PC-3 (cell line): ENCODE measurements around the gene BTAF1. TPM values are rescaled to one million over a fixed set of nuclear protein-coding genes. Genes with fewer than 3 reads are reported as not detected.

ENCODE experiments used
- ATAC-seq: fragments of 200-7000 bp; cut with Tn5 transposase; 2 replicates; pipeline ENCODE4 v1.9.1; 2020; ENCODE audit warnings: mild to moderate bottlenecking, moderate library complexity
- BruUV-seq: library from RNA; stranded (reverse); fragments of 400-500 nt; replicated peaks from 2 replicates; lab custom pipeline; 2021; lab: Mats Ljungman, UMichigan
- CTCF ChIA-PET: fragments of 300-600 bp; sonication (Branson Sonifier 250); formaldehyde crosslinking; loops from one replicate; lab custom pipeline; 2022; ENCODE audit warnings: antibody characterized with exemption; lab: Charles Lee
- POLR2A ChIA-PET: fragments of 300-600 bp; sonication (Branson Sonifier 250); formaldehyde crosslinking; loops from one replicate; lab custom pipeline; 2022; ENCODE audit warnings: antibody characterized with exemption; ENCODE audit not compliant: unreplicated experiment; lab: Charles Lee
- DNase-seq: peaks from one replicate; pipeline ENCODE4 v3.0.0-alpha.2; 2015
- H2AFZ ChIP-seq: fragments of 300-600 bp; sonication (generic); 2 replicates; pipeline ENCODE4 v1.6.0; 2016; ENCODE audit warnings: antibody characterized with exemption, low read length
- H3F3A ChIP-seq: fragments of 300-600 bp; sonication (generic); one replicate; pipeline ENCODE4 v1.6.0; 2017; ENCODE audit warnings: antibody characterized with exemption, low read length, control low read depth, mild to moderate bottlenecking; ENCODE audit not compliant: unreplicated experiment
- H3K27ac ChIP-seq: fragments of 300-600 bp; sonication (generic); 2 replicates; pipeline ENCODE4 v1.5.1; 2016; ENCODE audit warnings: mild to moderate bottlenecking, low read length
- H3K27me3 ChIP-seq: fragments of 300-600 bp; sonication (generic); 2 replicates; pipeline ENCODE4 v1.6.1; 2016; ENCODE audit warnings: low read length, mixed read lengths
- H3K36me3 ChIP-seq: fragments of 300-600 bp; sonication (generic); 2 replicates; pipeline ENCODE4 v1.6.1; 2016; ENCODE audit warnings: low read depth, mixed run types, low read length, mixed read lengths
- H3K4me1 ChIP-seq: fragments of 300-600 bp; sonication (generic); 2 replicates; pipeline ENCODE4 v1.5.1; 2016; ENCODE audit warnings: low read length; ENCODE audit not compliant: insufficient read depth
- H3K4me2 ChIP-seq: fragments of 300-600 bp; sonication (generic); 2 replicates; pipeline ENCODE4 v1.6.0; 2016; ENCODE audit warnings: low read length
- H3K4me3 ChIP-seq: fragments of 300-600 bp; sonication (generic); 2 replicates; pipeline ENCODE4 v1.5.1; 2016; ENCODE audit warnings: mild to moderate bottlenecking, low read length, mixed read lengths
- H3K79me2 ChIP-seq: fragments of 300-600 bp; sonication (generic); 2 replicates; pipeline ENCODE4 v1.6.1; 2017; ENCODE audit warnings: low read length, mixed read lengths
- H3K9ac ChIP-seq: fragments of 300-600 bp; sonication (generic); 2 replicates; pipeline ENCODE4 v1.6.0; 2016; ENCODE audit warnings: mild to moderate bottlenecking, low read length
- H3K9me2 ChIP-seq: fragments of 300-600 bp; sonication (generic); replicated peaks from 2 replicates; pipeline ENCODE4 v1.6.1; 2016; ENCODE audit warnings: mixed run types, low read length, mixed read lengths
- H3K9me3 ChIP-seq: fragments of 300-600 bp; sonication (generic); 2 replicates; pipeline ENCODE4 v1.6.1; 2016; ENCODE audit warnings: low read length, mixed read lengths
- H4K20me1 ChIP-seq: fragments of 300-600 bp; sonication (generic); 2 replicates; pipeline ENCODE4 v1.6.1; 2016; ENCODE audit warnings: low read length, mixed read lengths
- EZH2 ChIP-seq: fragments of 300-600 bp; sonication (generic); IDR thresholded peaks from one replicate; pipeline ENCODE4 v1.6.1; 2017; ENCODE audit warnings: antibody characterized with exemption, mild to moderate bottlenecking, low read length; ENCODE audit not compliant: unreplicated experiment
- EZH2phosphoT487 ChIP-seq: fragments of 300-600 bp; sonication (generic); IDR thresholded peaks from 2 replicates; pipeline ENCODE4 v1.6.1; 2018; ENCODE audit warnings: mild to moderate bottlenecking, antibody characterized with exemption, low read length, borderline replicate concordance
- intact Hi-C: fragments of 100-400 bp; cut with micrococcal nuclease; formaldehyde crosslinking; loops from 2 replicates; pipeline ENCODE4 v1.9.0; 2023
- total RNA-seq: library from RNA; depleted of rRNA; stranded (reverse); fragments of >200 nt; gene quantifications from 2 replicates; pipeline ENCODE4 v1.2.3, GENCODE V29; 2014
- TF ChIP-seq, protein P1 (sequence below): fragments of 300-600 bp; sonication (generic); conservative IDR thresholded peaks from 2 replicates; pipeline ENCODE4 v1.5.1; 2017; ENCODE audit warnings: antibody characterized with exemption, low read depth, mild to moderate bottlenecking, low read length

Gene BTAF1
- total RNA-seq, 1 experiment from 2014 or later, result 27.6 TPM

DNA sequence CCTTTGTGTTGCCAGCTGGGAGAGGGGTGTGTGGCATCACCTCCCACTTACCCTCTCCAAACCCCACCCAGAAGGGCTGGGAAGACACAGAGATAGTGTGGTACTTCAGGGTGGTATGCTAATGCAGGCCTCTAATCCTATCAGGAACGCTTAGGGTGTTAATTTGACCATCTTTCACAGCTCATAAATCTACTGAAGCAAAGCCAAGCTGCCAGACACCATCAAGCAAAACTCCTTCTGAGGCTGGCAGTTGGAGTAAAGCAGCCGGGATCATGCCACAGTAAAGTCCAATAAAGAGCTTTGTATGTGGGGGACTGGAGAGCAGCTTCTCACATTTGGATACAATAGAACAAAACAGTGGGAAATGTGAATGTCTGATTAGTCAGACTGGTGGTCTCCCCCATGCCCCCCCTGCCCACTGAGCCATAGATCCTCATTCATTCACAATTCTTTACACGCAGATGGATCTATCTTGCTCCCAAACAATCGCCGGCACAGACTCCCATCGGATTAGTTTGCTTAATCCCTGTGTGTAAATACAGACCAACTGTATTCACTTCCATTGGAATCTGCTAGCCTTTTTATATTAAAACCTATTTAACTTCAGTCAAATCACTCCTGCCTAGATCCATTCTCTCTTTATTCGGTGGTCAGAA lies 43.9 kb upstream of the BTAF1 start:
- no peaks in the 10 kb centered on the region for H3K9me3 ChIP-seq
- POLR2A ChIA-PET, result no interaction called here
- no peaks in the 10 kb centered on the region for H3K9me2 ChIP-seq
- peaks cover 8% of the 10 kb centered on the region; the same call in 1 of the 2 replicates for H3K4me1 ChIP-seq
- no peak overlapping the region for H2AFZ ChIP-seq
- ATAC-seq (no peak), DNase-seq (no peak)
- intact Hi-C loops, result no loop called here
- CTCF ChIA-PET, result no interaction called here
- TF ChIP-seq EZH2phosphoT487 (no peak), EZH2 (no peak)
- TF ChIP-seq, protein P1, sequence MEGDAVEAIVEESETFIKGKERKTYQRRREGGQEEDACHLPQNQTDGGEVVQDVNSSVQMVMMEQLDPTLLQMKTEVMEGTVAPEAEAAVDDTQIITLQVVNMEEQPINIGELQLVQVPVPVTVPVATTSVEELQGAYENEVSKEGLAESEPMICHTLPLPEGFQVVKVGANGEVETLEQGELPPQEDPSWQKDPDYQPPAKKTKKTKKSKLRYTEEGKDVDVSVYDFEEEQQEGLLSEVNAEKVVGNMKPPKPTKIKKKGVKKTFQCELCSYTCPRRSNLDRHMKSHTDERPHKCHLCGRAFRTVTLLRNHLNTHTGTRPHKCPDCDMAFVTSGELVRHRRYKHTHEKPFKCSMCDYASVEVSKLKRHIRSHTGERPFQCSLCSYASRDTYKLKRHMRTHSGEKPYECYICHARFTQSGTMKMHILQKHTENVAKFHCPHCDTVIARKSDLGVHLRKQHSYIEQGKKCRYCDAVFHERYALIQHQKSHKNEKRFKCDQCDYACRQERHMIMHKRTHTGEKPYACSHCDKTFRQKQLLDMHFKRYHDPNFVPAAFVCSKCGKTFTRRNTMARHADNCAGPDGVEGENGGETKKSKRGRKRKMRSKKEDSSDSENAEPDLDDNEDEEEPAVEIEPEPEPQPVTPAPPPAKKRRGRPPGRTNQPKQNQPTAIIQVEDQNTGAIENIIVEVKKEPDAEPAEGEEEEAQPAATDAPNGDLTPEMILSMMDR, result no peak
- H3K36me3 ChIP-seq, result no peaks in the 10 kb centered on the region
- no peak overlapping the region for H3K9ac ChIP-seq
- H3K4me2 ChIP-seq, result 0 out of 2 replicates have a peak overlapping the region, but pooled peaks have one; percentile 1
- BruUV-seq, result no TSS peak
- H3K79me2 ChIP-seq, result no peaks in the 10 kb centered on the region
- H3K27ac ChIP-seq, result no peak overlapping the region
- H3K4me3 ChIP-seq, result no peak overlapping the region
- no peaks in the 10 kb centered on the region for H4K20me1 ChIP-seq
- no peaks in the 10 kb centered on the region for H3K27me3 ChIP-seq
- no peaks in the 10 kb centered on the region for H3F3A ChIP-seq

DNA sequence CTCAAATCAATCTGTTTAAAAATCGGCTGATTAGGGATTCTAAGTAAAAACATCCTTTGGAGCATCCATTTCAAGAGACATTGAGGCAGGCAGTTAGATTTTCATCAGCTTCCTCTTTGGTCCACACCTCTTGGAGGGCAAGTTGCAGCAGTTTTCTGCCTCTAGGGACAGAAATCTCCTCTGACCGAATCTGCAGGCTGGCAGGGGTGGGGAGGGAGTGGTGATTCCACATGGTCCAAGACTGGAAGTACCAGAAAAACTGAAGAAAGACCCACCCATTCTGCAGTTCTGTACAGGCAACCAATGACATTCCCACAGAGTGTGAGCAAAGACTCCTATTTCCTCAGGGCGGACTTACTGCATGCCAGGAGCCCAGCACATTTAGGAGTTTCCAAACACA lies 43.3 kb upstream of the BTAF1 start:
- ChIA-PET CTCF (no interaction called here), POLR2A (no interaction called here)
- TF ChIP-seq EZH2phosphoT487 (no peak), EZH2 (no peak)
- TF ChIP-seq, protein P1, result no peak
- H3K4me1 ChIP-seq, result peaks cover 8% of the 10 kb centered on the region; the same call in 1 of the 2 replicates
- no peaks in the 10 kb centered on the region for H3K9me2 ChIP-seq
- H3K79me2 ChIP-seq, result no peaks in the 10 kb centered on the region
- H3K9me3 ChIP-seq, result no peaks in the 10 kb centered on the region
- no TSS peak for BruUV-seq
- no peak overlapping the region for H3K9ac ChIP-seq
- no peak overlapping the region for H3K4me3 ChIP-seq
- H3K4me2 ChIP-seq, result peak overlapping the region; percentile 13; the same call in 1 of the 2 replicates
- ATAC-seq (peak; percentile 71), DNase-seq (peak; percentile 70)
- no peaks in the 10 kb centered on the region for H3K36me3 ChIP-seq
- no peaks in the 10 kb centered on the region for H3F3A ChIP-seq
- H2AFZ ChIP-seq, result no peak overlapping the region
- H4K20me1 ChIP-seq, result no peaks in the 10 kb centered on the region
- intact Hi-C loops, result no loop called here
- H3K27me3 ChIP-seq, result no peaks in the 10 kb centered on the region
- no peak overlapping the region for H3K27ac ChIP-seq
